HL-60 (cell line): ENCODE measurements around the gene IL17C.

Experiments used
- GABPA ChIP-seq: IDR thresholded peaks from 2 replicates; pipeline ENCODE4 v1.6.1; 2012; ENCODE audit warnings: low read depth
- POLR2AphosphoS5 ChIP-seq: IDR thresholded peaks from 2 replicates; pipeline ENCODE4 v1.6.1; 2012; ENCODE audit warnings: low read depth
- SPI1 ChIP-seq: IDR thresholded peaks from 2 replicates; pipeline ENCODE4 v1.6.1; 2012; ENCODE audit warnings: low read depth, mild to moderate bottlenecking, borderline replicate concordance
- TF ChIP-seq, protein P1 (sequence below): IDR thresholded peaks from one replicate; pipeline ENCODE4 v1.5.1; 2011; ENCODE audit warnings: low read length, control low read depth, inconsistent platforms; ENCODE audit not compliant: insufficient read depth
- TF ChIP-seq, protein P2 (sequence below): IDR thresholded peaks from 2 replicates; pipeline ENCODE4 v1.6.1; 2012; ENCODE audit warnings: low read depth; ENCODE audit not compliant: insufficient replicate concordance

DNA sequence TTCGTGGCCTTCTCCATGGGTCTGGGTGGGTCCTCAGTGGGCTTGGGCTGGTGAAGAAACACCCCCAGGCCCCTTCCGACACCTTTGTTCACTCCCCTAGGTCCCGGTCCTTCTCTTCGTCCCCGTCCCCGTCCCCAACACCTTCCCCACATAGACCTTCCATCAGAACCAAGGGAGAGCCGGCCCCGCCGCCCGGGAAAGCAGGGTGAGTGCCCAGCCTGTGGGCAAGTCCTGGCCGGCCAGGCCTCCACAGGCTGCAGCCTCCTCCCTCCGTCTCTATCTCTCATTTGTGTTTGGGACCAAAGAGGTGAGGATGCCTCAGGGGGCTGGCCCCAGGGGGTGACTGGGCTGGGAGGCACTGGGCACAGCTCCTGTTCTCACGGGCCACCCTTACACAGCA, 14.5 kb upstream of the IL17C start:
- TF ChIP-seq, protein P1, sequence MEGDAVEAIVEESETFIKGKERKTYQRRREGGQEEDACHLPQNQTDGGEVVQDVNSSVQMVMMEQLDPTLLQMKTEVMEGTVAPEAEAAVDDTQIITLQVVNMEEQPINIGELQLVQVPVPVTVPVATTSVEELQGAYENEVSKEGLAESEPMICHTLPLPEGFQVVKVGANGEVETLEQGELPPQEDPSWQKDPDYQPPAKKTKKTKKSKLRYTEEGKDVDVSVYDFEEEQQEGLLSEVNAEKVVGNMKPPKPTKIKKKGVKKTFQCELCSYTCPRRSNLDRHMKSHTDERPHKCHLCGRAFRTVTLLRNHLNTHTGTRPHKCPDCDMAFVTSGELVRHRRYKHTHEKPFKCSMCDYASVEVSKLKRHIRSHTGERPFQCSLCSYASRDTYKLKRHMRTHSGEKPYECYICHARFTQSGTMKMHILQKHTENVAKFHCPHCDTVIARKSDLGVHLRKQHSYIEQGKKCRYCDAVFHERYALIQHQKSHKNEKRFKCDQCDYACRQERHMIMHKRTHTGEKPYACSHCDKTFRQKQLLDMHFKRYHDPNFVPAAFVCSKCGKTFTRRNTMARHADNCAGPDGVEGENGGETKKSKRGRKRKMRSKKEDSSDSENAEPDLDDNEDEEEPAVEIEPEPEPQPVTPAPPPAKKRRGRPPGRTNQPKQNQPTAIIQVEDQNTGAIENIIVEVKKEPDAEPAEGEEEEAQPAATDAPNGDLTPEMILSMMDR, result no peak
- TF ChIP-seq, protein P2, sequence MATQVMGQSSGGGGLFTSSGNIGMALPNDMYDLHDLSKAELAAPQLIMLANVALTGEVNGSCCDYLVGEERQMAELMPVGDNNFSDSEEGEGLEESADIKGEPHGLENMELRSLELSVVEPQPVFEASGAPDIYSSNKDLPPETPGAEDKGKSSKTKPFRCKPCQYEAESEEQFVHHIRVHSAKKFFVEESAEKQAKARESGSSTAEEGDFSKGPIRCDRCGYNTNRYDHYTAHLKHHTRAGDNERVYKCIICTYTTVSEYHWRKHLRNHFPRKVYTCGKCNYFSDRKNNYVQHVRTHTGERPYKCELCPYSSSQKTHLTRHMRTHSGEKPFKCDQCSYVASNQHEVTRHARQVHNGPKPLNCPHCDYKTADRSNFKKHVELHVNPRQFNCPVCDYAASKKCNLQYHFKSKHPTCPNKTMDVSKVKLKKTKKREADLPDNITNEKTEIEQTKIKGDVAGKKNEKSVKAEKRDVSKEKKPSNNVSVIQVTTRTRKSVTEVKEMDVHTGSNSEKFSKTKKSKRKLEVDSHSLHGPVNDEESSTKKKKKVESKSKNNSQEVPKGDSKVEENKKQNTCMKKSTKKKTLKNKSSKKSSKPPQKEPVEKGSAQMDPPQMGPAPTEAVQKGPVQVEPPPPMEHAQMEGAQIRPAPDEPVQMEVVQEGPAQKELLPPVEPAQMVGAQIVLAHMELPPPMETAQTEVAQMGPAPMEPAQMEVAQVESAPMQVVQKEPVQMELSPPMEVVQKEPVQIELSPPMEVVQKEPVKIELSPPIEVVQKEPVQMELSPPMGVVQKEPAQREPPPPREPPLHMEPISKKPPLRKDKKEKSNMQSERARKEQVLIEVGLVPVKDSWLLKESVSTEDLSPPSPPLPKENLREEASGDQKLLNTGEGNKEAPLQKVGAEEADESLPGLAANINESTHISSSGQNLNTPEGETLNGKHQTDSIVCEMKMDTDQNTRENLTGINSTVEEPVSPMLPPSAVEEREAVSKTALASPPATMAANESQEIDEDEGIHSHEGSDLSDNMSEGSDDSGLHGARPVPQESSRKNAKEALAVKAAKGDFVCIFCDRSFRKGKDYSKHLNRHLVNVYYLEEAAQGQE, result no peak
- TF ChIP-seq GABPA (no peak), POLR2AphosphoS5 (no peak), SPI1 (no peak)
